Activated CD8-positive, alpha-beta memory T cell treated with anti-CD3 and anti-CD28 coated beads for 36 hours (primary cell): ENCODE results near the gene NETO2. TPM values are rescaled to one million over a fixed set of nuclear protein-coding genes. Genes with fewer than 3 reads are reported as not detected.

Experiments
- CTCF ChIA-PET: fragments of 350-600 bp; sonication (Branson Sonifier 250); formaldehyde crosslinking; loops from one replicate; lab custom pipeline; 2021; ENCODE audit warnings: antibody characterized with exemption; lab: Charles Lee
- POLR2A ChIA-PET: fragments of 350-600 bp; sonication (Branson Sonifier 250); formaldehyde crosslinking; loops from one replicate; lab custom pipeline; 2021; ENCODE audit warnings: antibody characterized with exemption; lab: Charles Lee
- total RNA-seq, 2 experiments: library from RNA; stranded (reverse); gene quantifications; one replicate each; pipeline ENCODE4 v1.2.3, GENCODE V29; 2021

Gene NETO2
- total RNA-seq, 2 experiments from 2014 or later: 19.0 to 20.6 TPM

DNA sequence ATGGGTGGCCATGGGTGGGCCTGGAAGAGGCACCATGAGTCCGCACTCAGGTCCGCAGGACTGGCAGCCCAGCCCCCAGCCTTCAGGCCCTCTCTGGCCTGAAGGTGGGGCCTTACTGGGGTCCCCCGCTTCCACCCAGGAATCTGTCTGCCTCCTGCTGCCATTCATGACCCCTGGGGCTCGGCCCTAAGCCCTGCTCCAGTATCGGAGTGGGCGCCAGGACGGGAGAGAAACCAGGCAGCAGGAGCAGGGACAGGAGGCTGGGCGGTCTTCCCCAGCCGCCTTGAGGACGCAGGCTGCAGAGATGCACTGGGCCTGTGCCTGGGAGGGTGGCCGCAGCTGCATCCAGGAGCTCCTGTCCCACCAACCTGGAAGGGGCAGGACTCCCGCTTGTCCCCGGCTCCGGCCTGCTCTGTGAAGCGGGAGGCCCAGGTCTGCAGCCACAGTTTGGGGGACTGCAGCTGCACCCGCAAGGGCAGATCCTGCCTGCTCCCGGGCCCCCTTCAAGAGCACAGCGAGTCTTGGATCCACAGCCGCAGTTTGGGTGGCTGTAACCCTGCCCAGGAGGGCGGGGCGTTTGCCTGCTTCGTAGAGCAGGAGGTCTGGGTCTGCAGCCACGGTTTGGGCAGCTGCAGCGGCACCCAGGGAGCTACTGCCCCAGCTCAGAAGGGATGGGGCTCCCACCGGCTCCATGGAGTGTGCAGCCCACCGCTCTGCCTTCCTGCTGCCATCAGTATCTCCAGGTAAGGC lies 88.4 kb downstream of the NETO2 start:
- ChIA-PET POLR2A (no interaction called here), CTCF (no interaction called here)

DNA sequence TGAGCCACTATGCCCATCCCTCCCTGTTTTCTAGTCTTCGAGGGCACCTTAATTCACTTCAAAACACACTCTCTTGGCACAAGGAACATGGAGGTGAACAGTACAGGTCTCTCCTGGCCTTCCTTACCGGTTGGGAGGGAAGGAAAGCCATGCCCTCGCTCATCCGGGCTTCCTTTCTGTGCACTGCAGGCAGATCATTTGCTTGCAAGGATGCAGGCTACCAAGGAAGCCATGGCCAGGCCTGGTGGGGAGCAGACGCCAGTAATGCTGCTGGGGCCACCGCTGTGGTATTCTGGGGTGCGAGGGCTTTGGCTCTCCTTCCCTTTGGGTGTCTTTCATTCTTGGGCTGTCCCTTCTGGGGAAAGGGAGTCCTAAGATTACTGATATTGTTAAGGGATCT lies 89.4 kb downstream of the NETO2 start:
- POLR2A ChIA-PET: no interaction called here
- CTCF ChIA-PET: no interaction called here

DNA sequence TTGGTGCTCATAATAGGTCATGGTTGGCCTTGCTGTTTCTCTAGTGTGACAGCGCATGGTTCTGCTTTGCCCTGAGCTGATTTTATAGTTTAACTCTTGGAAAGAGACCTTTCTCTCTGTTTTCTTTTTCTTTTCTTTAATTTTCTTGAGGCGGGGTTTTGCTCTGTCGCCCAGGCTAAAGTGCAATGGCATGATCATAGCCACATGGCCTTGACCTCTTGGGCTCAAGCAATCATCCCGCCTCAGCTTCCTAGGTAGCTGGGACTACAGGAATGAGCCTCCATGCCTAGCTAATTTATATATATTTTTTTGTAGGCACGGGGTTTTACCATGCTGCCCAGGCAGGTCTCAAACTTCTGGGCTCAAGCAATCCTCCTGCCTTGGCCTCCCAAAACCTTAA lies 89.8 kb downstream of the NETO2 start:
- ChIA-PET CTCF (no interaction called here), POLR2A (no interaction called here)

DNA sequence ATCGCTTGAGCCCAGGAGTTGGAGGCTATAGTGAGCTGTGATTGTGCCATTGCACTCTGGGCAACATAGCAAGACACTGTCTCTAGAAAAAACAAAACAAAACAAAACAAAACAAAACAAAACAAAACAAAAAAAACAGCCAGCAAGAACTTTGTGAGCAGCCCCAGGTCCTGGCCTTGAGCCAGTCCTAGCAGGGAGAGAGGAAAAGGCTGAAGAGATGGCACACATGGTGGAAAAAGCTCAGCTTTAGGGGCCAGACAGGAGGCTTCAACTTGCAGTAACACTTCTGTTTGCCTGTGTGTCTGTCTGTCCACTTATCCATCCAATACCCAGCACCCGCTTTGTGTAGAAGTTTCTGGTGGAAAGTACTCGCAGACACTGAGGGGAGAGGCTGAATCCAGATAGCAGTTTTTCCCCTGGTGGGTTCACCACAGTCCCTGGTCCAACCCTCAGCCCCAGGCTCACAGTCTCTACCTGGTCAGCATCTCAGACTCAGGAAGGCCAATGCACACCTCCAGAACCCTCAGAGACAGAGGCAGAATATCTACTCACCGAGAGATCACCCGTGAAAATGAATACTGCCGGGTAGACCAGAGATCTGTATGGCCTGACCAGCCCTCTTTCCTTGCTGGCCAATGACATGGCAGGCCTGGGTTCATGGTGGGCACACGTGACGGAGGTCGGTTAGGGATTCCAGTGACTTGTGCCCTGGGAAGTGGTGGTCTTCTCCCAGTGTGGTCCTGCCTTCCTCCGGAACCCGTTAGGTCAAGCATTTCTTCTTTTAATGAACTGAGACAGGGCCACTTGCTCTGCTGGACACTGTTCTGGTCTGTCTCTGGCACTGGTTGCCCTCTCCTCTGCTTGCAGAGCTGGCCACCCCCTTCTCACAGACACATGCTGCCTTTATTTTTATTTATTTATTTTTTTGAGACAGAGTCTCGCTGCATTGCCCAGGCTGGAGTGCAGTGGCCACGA lies 90.8 kb downstream of the NETO2 start:
- CTCF ChIA-PET: no interaction called here
- POLR2A ChIA-PET: no interaction called here

DNA sequence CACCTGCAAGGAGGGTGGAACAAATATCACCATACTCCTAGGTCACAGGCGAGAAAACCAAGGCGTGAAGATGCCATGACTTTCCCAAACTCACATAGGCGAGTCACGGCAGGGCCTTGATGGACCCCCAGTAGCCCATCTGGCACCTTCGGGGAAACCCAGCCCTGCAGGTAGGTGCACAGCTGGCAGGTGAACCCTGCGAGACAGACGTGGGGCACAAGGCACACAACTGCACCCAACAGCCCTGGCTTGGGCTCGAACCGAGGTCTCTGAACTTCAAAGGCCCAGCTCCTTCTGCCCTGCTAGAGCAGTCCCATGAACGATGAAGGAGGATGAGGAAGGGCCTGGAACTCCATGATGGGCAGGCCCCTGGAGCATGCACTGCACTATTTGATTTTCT lies 92.7 kb downstream of the NETO2 start:
- CTCF ChIA-PET: no interaction called here
- POLR2A ChIA-PET: interaction anchor here (0.6 kb wide), 1 partner anchor 43 kb away, joined by 6 read pairs; no protein-coding TSS in a partner anchor

DNA sequence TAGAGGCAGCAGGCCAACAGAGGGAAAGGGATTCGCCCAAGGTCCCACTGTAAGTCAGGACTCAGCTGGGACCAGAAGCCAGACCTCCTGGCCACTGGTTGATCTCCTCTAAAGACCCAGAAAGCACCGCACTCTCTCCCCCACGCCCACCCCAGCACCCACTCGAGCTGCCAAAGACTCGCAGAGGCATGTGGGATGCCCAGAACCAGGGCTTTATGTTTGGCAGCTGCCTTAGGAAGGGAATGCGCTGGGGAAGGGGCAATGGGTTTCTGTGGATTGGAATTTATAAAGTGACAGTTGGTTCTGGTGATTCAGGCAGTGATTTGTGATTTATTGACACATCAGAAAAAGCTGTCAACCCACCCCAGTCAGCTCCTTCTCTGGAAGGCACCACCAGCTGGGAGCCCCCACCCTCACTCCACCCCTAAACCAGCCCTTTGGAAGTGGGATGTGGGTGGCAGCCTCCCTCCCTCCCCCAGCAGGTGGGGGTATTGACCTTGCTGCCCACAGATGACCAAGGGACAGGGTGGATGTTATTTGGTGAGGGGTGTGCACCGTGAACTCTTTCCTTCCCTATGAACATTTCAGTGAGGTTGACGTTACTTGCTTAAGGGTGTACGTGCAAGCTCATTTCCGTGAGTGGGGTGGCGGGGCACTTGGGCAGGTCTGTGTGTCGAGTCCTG lies 93.7 kb downstream of the NETO2 start:
- POLR2A ChIA-PET: no interaction called here
- CTCF ChIA-PET: no interaction called here

DNA sequence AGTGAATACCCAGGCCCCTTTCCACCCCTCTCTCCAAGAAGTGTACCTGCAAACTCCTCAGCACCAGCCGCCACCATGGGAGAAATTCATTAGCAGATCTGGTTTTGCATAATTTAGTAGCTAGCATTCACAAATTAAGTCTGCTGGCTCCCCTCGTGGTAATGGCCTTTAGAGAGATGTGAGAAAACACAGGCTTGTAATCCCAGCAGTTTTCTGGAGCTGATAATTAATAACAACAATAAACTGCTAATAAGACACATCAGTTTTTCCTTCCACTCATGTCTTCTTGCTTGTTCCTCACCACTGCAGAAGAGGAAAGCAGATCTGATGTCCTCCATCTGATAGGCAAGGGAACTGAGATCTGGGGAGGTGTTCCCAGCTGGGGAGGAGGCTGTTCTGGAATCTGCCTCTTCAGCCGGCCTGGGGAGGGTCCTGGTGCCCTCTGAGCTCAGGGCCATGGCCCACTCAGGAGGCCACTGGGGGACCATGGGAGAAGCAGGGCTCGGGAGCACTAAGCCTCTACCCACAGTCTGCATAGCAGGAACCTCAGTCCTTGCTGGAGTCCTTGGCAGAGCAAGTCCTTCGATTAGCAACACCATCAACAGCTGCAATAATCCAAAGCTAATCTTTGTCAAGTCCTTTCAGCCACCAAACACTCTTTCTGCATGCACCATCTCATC lies 96.1 kb downstream of the NETO2 start:
- POLR2A ChIA-PET: no interaction called here
- CTCF ChIA-PET: interaction anchor here (1.0 to 1.2 kb wide), 3 partner anchors 10 to 96 kb away, joined by 3 read pairs; partner anchors contain the start of gene NETO2

DNA sequence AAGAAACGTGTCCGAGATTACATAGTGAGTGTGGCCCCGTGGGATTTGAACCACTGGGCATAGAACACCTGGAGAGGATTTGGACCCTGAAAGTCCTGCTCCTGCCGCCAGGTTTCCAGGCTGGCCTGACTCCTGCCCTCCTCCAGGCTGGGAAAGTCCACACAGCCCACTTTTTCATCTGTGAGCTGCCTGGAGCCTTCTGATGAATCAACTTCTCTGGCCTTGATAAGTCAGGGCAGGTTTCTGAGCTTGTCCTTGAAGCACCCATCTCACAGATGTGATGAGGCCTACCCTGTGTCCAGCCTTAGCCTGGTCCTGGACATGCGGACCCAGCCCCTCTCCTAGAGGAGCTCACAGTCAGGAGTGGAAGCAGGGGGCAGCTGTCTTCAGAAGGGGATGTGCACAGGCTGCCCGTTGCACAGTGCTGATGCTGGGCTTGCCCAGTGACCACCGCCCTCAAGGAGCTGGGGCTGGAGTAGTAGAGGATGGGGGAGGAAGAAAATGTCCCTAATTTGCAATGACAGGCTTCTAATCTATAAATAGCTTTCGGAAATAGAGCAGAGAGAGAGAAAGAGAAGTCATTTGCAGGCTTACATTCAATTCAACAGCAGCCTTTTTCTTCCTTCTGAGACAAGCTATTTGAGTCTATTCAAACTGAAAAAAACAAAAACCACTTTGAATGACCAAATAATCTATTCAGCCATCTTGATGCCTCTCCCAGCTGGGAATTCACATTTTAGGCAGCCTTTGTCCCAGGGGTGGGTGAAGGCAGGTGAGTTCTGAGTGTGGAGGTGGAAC lies 96.8 kb downstream of the NETO2 start:
- ChIA-PET CTCF (interaction anchor here (1.2 kb wide), 2 partner anchors 9 to 97 kb away, joined by 3 read pairs; partner anchors contain the start of gene NETO2), POLR2A (no interaction called here)

DNA sequence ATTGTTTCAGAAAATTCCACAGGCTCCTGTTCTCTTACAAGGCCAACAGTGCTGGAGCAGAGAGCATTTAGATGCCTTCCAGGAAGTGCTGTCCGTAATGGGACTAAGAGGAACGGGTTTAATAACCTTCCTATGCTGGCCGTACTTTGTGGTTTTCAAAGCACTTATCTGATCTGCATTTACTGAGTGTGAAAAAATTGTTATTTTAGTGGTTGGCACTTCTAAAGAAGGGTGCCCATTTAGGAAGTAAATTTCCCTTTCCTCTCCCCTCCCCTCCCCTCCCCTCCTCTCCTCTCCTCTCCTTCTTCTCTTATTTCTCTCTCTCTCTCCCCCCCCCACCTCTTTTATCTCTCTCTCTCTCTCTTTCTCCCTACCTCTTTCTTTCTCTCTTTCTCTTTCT lies 98.3 kb downstream of the NETO2 start:
- ChIA-PET CTCF (no interaction called here), POLR2A (no interaction called here)

DNA sequence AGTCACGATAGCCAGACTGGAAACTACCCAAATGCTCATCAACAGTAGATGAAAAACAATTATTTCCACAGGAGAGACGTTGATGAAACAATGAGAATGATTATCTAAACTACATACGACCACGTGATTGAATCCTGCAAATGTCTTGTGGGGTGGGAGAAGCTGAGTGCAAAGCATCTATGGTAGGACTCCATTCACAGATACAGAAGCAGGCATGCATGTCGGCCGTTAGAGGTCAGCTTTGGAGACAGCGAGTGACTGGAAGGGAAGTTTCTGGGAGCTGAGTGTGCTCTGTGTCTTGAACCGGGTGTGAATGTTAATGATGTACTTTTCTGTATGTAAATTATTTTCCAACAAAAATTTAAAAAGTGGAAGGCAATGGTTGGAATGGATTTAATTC lies 98.7 kb downstream of the NETO2 start:
- CTCF ChIA-PET: no interaction called here

DNA sequence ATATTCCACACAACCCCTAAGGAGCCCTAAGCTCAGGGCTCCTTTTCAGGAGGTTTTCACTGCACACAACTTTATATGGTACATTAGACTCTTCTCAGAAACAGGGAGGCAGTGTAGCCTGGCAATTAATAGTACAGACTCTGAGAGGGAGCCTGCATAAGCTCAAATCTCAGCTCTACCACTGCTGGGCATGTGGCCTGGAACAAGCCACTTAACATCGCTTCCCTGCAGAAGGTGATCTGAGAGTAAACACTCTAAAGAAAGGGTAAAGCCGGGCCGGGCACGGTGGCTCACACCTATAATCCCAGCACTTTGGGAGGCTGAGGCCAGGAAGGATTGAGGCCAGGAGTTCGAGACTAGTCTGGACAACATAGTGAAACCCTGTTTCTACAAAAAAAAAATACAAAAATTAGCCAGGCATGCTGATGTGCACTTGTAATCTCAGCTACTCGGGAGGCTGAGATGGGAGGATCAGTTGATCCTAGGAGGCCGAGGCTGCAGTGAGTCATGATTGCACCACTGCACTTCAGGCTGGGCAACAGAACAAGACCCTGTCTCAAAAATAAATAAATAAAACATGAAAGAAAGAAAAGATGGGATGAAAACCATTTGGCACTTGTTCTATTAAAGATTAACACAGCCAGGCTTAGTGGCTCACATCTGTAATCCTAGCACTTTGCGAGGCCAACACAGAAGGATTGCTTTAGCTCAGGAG lies 99.6 kb downstream of the NETO2 start:
- POLR2A ChIA-PET: no interaction called here
- CTCF ChIA-PET: no interaction called here

More for the DNA sequence above, 98.7 kb downstream of the NETO2 start:
- POLR2A ChIA-PET: no interaction called here

DNA sequence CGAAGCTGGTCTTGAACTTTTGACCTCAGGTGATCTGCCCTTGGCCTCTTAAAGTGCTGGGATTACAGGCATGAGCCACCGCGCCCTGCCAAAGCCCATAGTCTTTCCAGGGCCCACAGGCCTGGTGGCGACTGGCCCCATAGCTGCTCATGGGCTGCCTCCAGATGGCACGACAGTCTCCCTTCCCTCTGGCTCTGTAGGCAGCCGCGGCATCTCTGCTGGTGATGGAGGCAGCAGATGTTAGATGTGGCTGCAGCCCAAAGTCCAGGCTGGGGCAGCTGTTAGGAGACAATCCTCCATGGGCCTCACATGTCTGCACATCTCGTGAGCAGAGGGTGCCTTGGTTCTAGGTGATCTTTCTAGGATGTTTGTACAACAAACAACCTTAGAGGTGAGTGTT lies 100.5 kb downstream of the NETO2 start:
- CTCF ChIA-PET: no interaction called here
- POLR2A ChIA-PET: no interaction called here

DNA sequence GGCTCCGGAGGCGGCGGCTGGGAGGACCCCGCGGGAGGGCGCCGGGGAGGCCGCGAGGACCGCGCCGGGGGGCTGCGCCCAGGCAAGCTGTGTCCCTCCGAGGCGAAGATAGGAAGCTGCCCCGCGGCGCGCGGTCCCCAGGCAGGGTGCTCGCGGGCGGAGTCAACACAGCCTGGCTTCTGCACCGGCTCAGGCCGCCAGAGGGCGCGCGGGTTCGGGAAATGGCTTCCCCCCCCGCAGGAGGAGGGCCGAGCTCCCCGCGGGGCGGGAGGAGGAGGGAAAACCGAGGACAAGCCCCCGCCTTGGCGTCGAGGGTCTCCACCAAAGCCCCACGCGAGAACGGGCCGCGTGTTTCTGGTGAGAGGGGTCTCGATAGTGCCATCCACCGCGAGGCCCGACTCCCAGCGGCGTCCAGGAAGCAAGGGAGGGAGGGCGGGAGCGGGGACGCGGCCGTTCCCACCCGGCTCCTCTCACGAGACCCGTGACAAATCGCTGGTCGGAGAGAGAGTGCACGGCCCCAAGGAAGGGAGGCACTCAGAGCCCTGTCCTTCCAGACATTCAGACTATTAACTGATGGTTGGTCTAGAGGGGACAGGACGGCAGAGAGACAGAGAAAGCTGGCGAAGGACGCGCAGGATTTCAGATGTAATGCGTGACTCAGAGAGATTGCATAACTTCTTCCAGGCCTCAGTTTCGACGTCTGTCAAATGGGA lies 105.8 kb downstream of the NETO2 start:
- CTCF ChIA-PET: interaction anchor here (0.9 to 1.7 kb wide), 16 partner anchors 9 to 1152 kb away, joined by 3 to 17 read pairs (median 4); partner anchors contain the start of genes DNAJA2 and NETO2
- POLR2A ChIA-PET: no interaction called here

DNA sequence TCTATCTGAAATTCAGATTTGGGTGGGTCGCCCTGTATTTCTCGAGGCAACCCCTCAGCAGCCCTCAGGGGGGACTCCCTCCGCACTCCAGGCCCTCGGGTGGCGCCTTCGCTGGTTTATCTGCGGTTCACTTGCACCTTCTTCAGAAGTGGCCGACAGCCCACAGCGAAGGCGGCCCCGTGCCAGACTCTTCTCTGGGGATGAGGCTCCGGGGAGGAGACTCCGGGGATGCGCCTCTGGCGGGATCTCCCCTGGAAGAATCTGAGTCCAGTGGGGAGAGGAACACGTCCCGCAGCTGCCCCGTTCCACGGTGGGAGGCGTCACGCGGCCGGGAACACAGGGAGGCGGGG lies 106.4 kb downstream of the NETO2 start:
- ChIA-PET CTCF (interaction anchor here (0.9 to 1.7 kb wide), 14 partner anchors 9 to 1152 kb away, joined by 3 to 17 read pairs (median 4); partner anchors contain the start of genes DNAJA2 and NETO2), POLR2A (no interaction called here)

DNA sequence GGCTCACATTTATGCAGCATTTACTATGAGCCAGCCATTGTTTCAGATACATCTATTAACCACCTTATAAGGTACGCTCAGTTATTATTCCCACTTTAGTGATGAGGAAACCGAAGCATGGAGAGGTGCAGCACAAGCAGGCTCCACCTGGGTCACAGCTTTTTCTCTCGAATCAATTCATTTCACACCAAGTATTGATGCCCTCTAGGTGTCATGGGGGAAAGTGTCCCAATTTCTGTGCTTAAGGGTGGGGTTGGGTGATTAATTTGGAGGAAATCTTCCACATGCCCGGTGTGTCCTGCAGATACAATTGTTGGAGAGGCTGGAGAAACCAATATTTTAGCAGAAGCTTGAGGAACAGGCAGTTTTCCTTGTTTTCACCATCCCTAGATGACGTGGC lies 107.5 kb downstream of the NETO2 start:
- POLR2A ChIA-PET: no interaction called here
- CTCF ChIA-PET: interaction anchor here (0.6 to 1.0 kb wide), 2 partner anchors 48 to 106 kb away, joined by 3 read pairs; no protein-coding TSS in a partner anchor

DNA sequence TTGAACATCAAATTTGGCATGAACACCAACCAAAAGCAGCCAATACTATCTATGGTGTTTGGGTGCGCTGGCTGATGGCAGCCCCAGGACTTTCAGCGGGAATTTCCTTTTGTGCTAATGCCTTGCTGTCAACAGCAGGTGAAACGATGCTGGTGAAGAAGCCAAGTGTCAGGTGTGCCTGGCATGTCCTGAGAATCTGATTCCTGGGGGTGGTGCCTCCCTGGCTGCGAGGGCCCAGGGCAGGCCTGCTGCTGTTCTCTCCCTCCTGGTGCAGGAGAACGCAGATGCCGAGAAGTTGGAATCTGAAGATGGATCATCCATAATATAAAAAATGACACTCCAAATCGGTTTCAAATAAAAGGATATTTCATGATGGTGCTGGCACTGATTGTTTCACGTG lies 108.3 kb downstream of the NETO2 start:
- CTCF ChIA-PET: no interaction called here
- POLR2A ChIA-PET: no interaction called here

DNA sequence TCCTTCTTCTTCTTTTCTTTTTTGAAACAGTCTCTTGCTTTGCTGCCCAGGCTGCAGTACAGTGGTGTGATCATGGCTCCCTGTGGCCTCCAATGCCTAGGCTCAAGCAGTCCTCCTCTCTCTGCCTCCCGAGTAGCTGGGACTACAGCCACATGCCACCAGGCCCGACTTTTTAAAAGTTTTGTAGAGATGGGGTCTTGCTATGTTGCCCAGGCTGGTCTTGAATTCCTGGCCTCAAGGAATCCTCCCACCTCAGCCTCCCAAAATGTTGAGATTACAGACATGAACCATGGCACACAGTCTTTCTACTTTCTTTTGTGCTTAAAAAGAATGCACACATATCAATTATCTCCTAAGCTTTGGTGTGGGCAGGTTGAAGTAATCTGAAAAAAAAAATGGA lies 109.3 kb downstream of the NETO2 start:
- CTCF ChIA-PET: no interaction called here
- POLR2A ChIA-PET: no interaction called here
